Small intestine (tissue), 7 donors: ENCODE results near the gene CMSS1. TPM values are rescaled to one million over a fixed set of nuclear protein-coding genes. Genes with fewer than 3 reads are reported as not detected.
A peak's percentile ranks its signal among the peaks of the same experiment; 100 is the strongest.
"Not testable (repeated sequence)": the region's sequence is repeated elsewhere in the genome, so short reads cannot be mapped to it uniquely, and the experiment has no call there.

ENCODE experiments used
- DNase-seq, 2 donors: peaks; one replicate each; pipeline versions ENCODE4 v3.0.0 to v3.0.0-alpha.2; 2013
- FAIRE-seq: peaks from 2 replicates; lab custom pipeline; 2012; peaks lifted over from hg19 to GRCh38; lab: Jason Lieb, UNC
- H3K27ac ChIP-seq, 3 donors: one replicate each; pipeline ENCODE4 v1.5.1; 2013; ENCODE audit warnings: low read length in 2 of 3, mild to moderate bottlenecking in 2 of 3, control low read depth in 1 of 3, inconsistent platforms in 1 of 3, low read depth in 1 of 3, moderate library complexity in 1 of 3
- H3K27me3 ChIP-seq, 3 donors: one replicate each; pipeline ENCODE4 v1.6.1; 2013; ENCODE audit warnings: low read length in 3 of 3, inconsistent platforms in 1 of 3; ENCODE audit not compliant: control insufficient read depth in 3 of 3, insufficient read depth in 3 of 3
- H3K36me3 ChIP-seq, 3 donors: one replicate each; pipeline ENCODE4 v1.6.1; 2013; ENCODE audit warnings: low read length in 3 of 3, inconsistent platforms in 1 of 3, low read depth in 1 of 3, mild to moderate bottlenecking in 1 of 3, moderate library complexity in 1 of 3; ENCODE audit not compliant: control insufficient read depth in 3 of 3, insufficient read depth in 2 of 3
- H3K4me1 ChIP-seq, 3 donors: one replicate each; pipeline ENCODE4 v1.6.1; 2013; ENCODE audit warnings: low read length in 2 of 3, inconsistent platforms in 1 of 3, low read depth in 1 of 3, mild to moderate bottlenecking in 1 of 3, moderate library complexity in 1 of 3; ENCODE audit not compliant: control insufficient read depth in 3 of 3, insufficient read depth in 2 of 3
- H3K4me3 ChIP-seq, 3 donors: one replicate each; pipeline ENCODE4 v1.5.1; 2013; ENCODE audit warnings: low read length in 3 of 3, control low read depth in 1 of 3, inconsistent platforms in 1 of 3, low read depth in 1 of 3, mild to moderate bottlenecking in 1 of 3, moderate library complexity in 1 of 3
- H3K9me3 ChIP-seq, 2 donors: one replicate each; pipeline ENCODE4 v1.6.1; 2013; ENCODE audit warnings: low read depth in 1 of 2, low read length in 1 of 2; ENCODE audit not compliant: control insufficient read depth in 2 of 2, insufficient read depth in 1 of 2
- WGBS, 3 donors: extraction: QIAGEN DNeasy Blood & Tissue Kit; methylation state at CpG; one replicate each; pipeline ENCODE4 v1.1.7; 2013; 5-methylcytosine and 5-hydroxymethylcytosine counted together
- polyA plus RNA-seq, 4 donors: library from polyadenylated mRNA; stranded (reverse) in 3 of 4; unstranded in 1 of 4; fragments of 200-250 nt in 3 of 4; fragments of 120-200 nt in 1 of 4; gene quantifications; one replicate each; pipeline versions ENCODE4 v1.2.1 to v1.2.3, GENCODE V29; 2013
- donor health status: healthy with polysubstance abuse.
- donor health status: control.
- donor health status: control.
- donor health status: Bipolar disorder and iron deficiency.
- donor health status: healthy.

CMSS1 gene
- polyA plus RNA-seq, 4 donors = 1.6 to 24.0 (median 10.4) TPM

GRCh38 chr3:100042166-100042981, 224.7 kb downstream of the CMSS1 start:
- Histone ChIP-seq H3K27me3 (no peaks in the 10 kb centered on the region), H3K4me3 (no peak overlapping the region), H3K4me1 (peaks cover 0 to 42% (median 11%) of the 10 kb centered on the region in 3 donors), H3K36me3 (no peaks in the 10 kb centered on the region), H3K27ac (peak overlapping the region in 2 of 3 donors; percentile 70 to 84), H3K9me3 (no peaks in the 10 kb centered on the region)
- FAIRE-seq (no peak), DNase-seq (peak; percentile 35 to 71)
- 18 to 45% (median 39%) methylated on average over 6 of the region's 6 CpGs for WGBS, 3 donors

GRCh38 chr3:100043271-100043670, 225.6 kb downstream of the CMSS1 start:
- H3K27me3 ChIP-seq = no peaks in the 10 kb centered on the region
- H3K9me3 ChIP-seq = no peaks in the 10 kb centered on the region
- FAIRE-seq (no peak), DNase-seq (no peak)
- H3K27ac ChIP-seq = peak overlapping the region in 2 of 3 donors; percentile 70 to 79
- no peaks in the 10 kb centered on the region for H3K36me3 ChIP-seq
- H3K4me3 ChIP-seq = no peak overlapping the region
- peaks cover 3 to 51% (median 17%) of the 10 kb centered on the region in 3 donors for H3K4me1 ChIP-seq
- WGBS, 3 donors = 76 to 86% (median 86%) methylated on average over 1 of the region's 1 CpG

GRCh38 chr3:100044369-100044768, 226.7 kb downstream of the CMSS1 start:
- Histone ChIP-seq H3K9me3 (no peaks in the 10 kb centered on the region), H3K27ac (peak overlapping the region in 1 of 3 donors; percentile 27), H3K36me3 (no peaks in the 10 kb centered on the region), H3K27me3 (no peaks in the 10 kb centered on the region), H3K4me1 (peaks cover 3 to 56% (median 17%) of the 10 kb centered on the region in 3 donors), H3K4me3 (no peak overlapping the region)
- no peak for DNase-seq
- FAIRE-seq = no peak

GRCh38 chr3:100045696-100046095, 228.0 kb downstream of the CMSS1 start:
- Histone ChIP-seq H3K27me3 (no peaks in the 10 kb centered on the region), H3K4me3 (no peak overlapping the region), H3K36me3 (no peaks in the 10 kb centered on the region), H3K9me3 (no peaks in the 10 kb centered on the region), H3K4me1 (peaks cover 3 to 52% (median 15%) of the 10 kb centered on the region in 3 donors), H3K27ac (peak overlapping the region in 2 of 3 donors; percentile 7 to 24)
- 70 to 90% (median 72%) methylated on average over 3 of the region's 3 CpGs for WGBS, 3 donors
- DNase-seq (no peak), FAIRE-seq (no peak)

GRCh38 chr3:100046986-100047385, 229.3 kb downstream of the CMSS1 start:
- no peaks in the 10 kb centered on the region for H3K27me3 ChIP-seq
- peak overlapping the region in 1 of 3 donors; percentile 68 for H3K27ac ChIP-seq
- WGBS, 3 donors = 19 to 40% (median 20%) methylated on average over 2 of the region's 2 CpGs
- no peaks in the 10 kb centered on the region for H3K36me3 ChIP-seq
- no peaks in the 10 kb centered on the region for H3K9me3 ChIP-seq
- DNase-seq = no peak
- H3K4me3 ChIP-seq = no peak overlapping the region
- FAIRE-seq = no peak
- H3K4me1 ChIP-seq = peaks cover 3 to 41% (median 11%) of the 10 kb centered on the region in 3 donors

GRCh38 chr3:100047455-100048141, 229.9 kb downstream of the CMSS1 start:
- Histone ChIP-seq H3K27me3 (no peaks in the 10 kb centered on the region), H3K36me3 (no peaks in the 10 kb centered on the region), H3K9me3 (no peaks in the 10 kb centered on the region), H3K27ac (peak overlapping the region; percentile 50 to 83 (median 68)), H3K4me1 (peaks cover 3 to 35% (median 10%) of the 10 kb centered on the region in 3 donors), H3K4me3 (no peak overlapping the region)
- 12 to 38% (median 25%) methylated on average over 6 of the region's 6 CpGs for WGBS, 3 donors
- FAIRE-seq = no peak
- DNase-seq = peak; percentile 71 to 80

GRCh38 chr3:100048248-100048647, 230.6 kb downstream of the CMSS1 start:
- peaks cover 3 to 33% (median 9%) of the 10 kb centered on the region in 3 donors for H3K4me1 ChIP-seq
- no peaks in the 10 kb centered on the region for H3K36me3 ChIP-seq
- DNase-seq (no peak), FAIRE-seq (no peak)
- H3K4me3 ChIP-seq = no peak overlapping the region
- peak overlapping the region; percentile 40 to 68 (median 50) for H3K27ac ChIP-seq
- 72 to 85% (median 83%) methylated on average over 3 of the region's 3 CpGs for WGBS, 3 donors
- H3K9me3 ChIP-seq = no peaks in the 10 kb centered on the region
- H3K27me3 ChIP-seq = no peaks in the 10 kb centered on the region

GRCh38 chr3:100051513-100051912, 233.9 kb downstream of the CMSS1 start:
- not testable (repeated sequence) for DNase-seq, H3K27me3 ChIP-seq, H3K4me3 ChIP-seq, H3K9me3 ChIP-seq, FAIRE-seq, H3K36me3 ChIP-seq, H3K27ac ChIP-seq
- 91 to 98% (median 97%) methylated on average over 3 of the region's 3 CpGs for WGBS, 3 donors
- peaks cover 3 to 41% (median 9%) of the 10 kb centered on the region in 3 donors for H3K4me1 ChIP-seq
